ENCODE data around the gene VTI1A. TPM values are rescaled to one million over a fixed set of nuclear protein-coding genes. Genes with fewer than 3 reads are reported as not detected.

The VTI1A gene
- total and polyA plus RNA-seq, 2 of the 8 experiments (the other 6 are each of a cell fraction or from before 2014, with no cell fraction given): 6.0 to 20.0 TPM

GRCh38 chr10:112526139-112526538, 79.1 kb downstream of the VTI1A start:
- CTCF ChIA-PET (ENCODE audit: partially characterized antibody): interaction anchor here (1.0 to 1.6 kb wide), 5 partner anchors 459 to 994 kb away, joined by 3 read pairs; no protein-coding TSS in a partner anchor
- POLR2A ChIA-PET (ENCODE audit: partially characterized antibody): no interaction called here
- H3K18ac ChIP-seq (ENCODE audit: extremely low read depth, low read length): no peak overlapping the region
- H4K20me1 ChIP-seq (replicated peaks in 1 of 2; ENCODE audit: control insufficient read depth in 1 of 2, insufficient read depth in 2 of 2, low read length in 2 of 2): no peaks in the 10 kb centered on the region
- H3K4me2 ChIP-seq (ENCODE audit: insufficient read depth in 1 of 2, low read depth in 2 of 2, low read length in 2 of 2): no peak overlapping the region
- H2AK5ac ChIP-seq (ENCODE audit: low read depth, low read length): no peak overlapping the region
- no peak overlapping the region for H3K56ac ChIP-seq (replicated peaks; ENCODE audit: insufficient read length, low read depth, low read length)
- no peak for FAIRE-seq
- no peak overlapping the region for H2BK15ac ChIP-seq (ENCODE audit: low read length)
- H2BK5ac ChIP-seq (ENCODE audit: low read depth, low read length): no peak overlapping the region
- H3K27ac ChIP-seq (ENCODE audit: low read depth, low read length): no peak overlapping the region
- H3K23me2 ChIP-seq (ENCODE audit: low read depth, low read length): no peaks in the 10 kb centered on the region
- H2BK12ac ChIP-seq (ENCODE audit: low read depth, low read length): no peak overlapping the region
- no peaks in the 10 kb centered on the region for H3K36me3 ChIP-seq (ENCODE audit: control insufficient read depth in 2 of 4, insufficient read depth in 4 of 4, low read length in 3 of 4)
- no peak overlapping the region for H4K91ac ChIP-seq (replicated peaks; ENCODE audit: insufficient read length, low read length)
- no peak for DNase-seq (ENCODE audit: low read depth in 1 of 2, low spot score in 2 of 2)
- H3K27me3 ChIP-seq (replicated peaks in 1 of 4; ENCODE audit: control insufficient read depth in 3 of 4, extremely low read depth in 1 of 4, insufficient read depth in 3 of 4, low read length in 3 of 4): no peaks in the 10 kb centered on the region
- no peaks in the 10 kb centered on the region for H3K79me2 ChIP-seq (ENCODE audit: control insufficient read depth in 1 of 2, insufficient read depth in 2 of 2, low read length in 2 of 2)
- H3K4me3 ChIP-seq (ENCODE audit: extremely low read depth in 1 of 4, insufficient read depth in 2 of 4, low read depth in 3 of 4, low read length in 4 of 4): no peak overlapping the region
- H3K9ac ChIP-seq (replicated peaks in 1 of 4; ENCODE audit: extremely low read depth in 1 of 4, low read depth in 3 of 4, low read length in 3 of 4): no peak overlapping the region
- no peak overlapping the region for H2BK120ac ChIP-seq (replicated peaks; ENCODE audit: low read depth, low read length)
- no peak overlapping the region for H2BK20ac ChIP-seq (ENCODE audit: low read length)
- H3K4me1 ChIP-seq (replicated peaks in 1 of 4; ENCODE audit: control insufficient read depth in 3 of 4, insufficient read depth in 4 of 4, low read length in 3 of 4): no peaks in the 10 kb centered on the region; a peak in 1 of 7 replicates
- no peak overlapping the region for H4K8ac ChIP-seq (ENCODE audit: extremely low read depth, insufficient read depth, low read length)
- no peaks in the 10 kb centered on the region for H3K9me3 ChIP-seq (ENCODE audit: insufficient read depth in 2 of 2, low read depth in 1 of 2, low read length in 1 of 2)
- H3K14ac ChIP-seq (ENCODE audit: insufficient read length): no peak overlapping the region
- H2AFZ ChIP-seq (ENCODE audit: low read length): no peak overlapping the region
- H4K5ac ChIP-seq (ENCODE audit: insufficient read length, low read depth, low read length): no peak overlapping the region
- 85% methylated on average over 3 of the region's 3 CpGs; no CpG with 5 or more reads in 1 of the 2 experiments for WGBS, 2 experiments (ENCODE audit: extremely low coverage in 1 of 2, insufficient coverage in 1 of 2, insufficient read length in 1 of 2, insufficient replicate concordance in 2 of 2, low coverage in 1 of 2, low lambda C conversion rate in 2 of 2, missing lambda C conversion rate in 1 of 2)
- no peak overlapping the region for H3K23ac ChIP-seq (ENCODE audit: insufficient read length)
- no peak overlapping the region for H3K4ac ChIP-seq (replicated peaks; ENCODE audit: insufficient read length, low read depth, low read length)
- no peaks in the 10 kb centered on the region; the same call in 1 of the 2 replicates for H3K79me1 ChIP-seq (ENCODE audit: low read depth, low read length)
- TF ChIP-seq CEBPB (IDR thresholded peaks at IDR 0.05; ENCODE audit: low read depth, low read length) (no peak), FOSL1 (IDR thresholded peaks at IDR 0.05; ENCODE audit: insufficient read depth, low read depth, low read length) (no peak), RFX5 (IDR thresholded peaks at IDR 0.05; ENCODE audit: borderline replicate concordance, low read depth, low read length) (no peak)
